ENCODE results near the gene PLEKHG2. TPM values are rescaled to one million over a fixed set of nuclear protein-coding genes. Genes with fewer than 3 reads are reported as not detected.

PLEKHG2 gene
- total RNA-seq, 1 experiment from 2014 or later: 29.0 TPM

GRCh38 chr19:39398297-39398864, 14.1 kb upstream of the PLEKHG2 start:
- Histone ChIP-seq H3K4me2 (ENCODE audit: low read length) (peak overlapping the region; percentile 77), H2AFZ (ENCODE audit: low read depth, low read length, poor library complexity, severe bottlenecking) (no peak overlapping the region), H3K9me2 (ENCODE audit: insufficient read depth) (no peaks in the 10 kb centered on the region), H3K27ac (ENCODE audit: low read depth, low read length) (peak overlapping the region; percentile 91), H3K9me3 (ENCODE audit: control insufficient read depth in 1 of 2, insufficient read depth in 1 of 2, low read depth in 1 of 2, low read length in 2 of 2) (no peaks in the 10 kb centered on the region), H3K27me3 (ENCODE audit: insufficient read depth, low read length) (no peaks in the 10 kb centered on the region), H3K9ac (ENCODE audit: low read length) (peak overlapping the region; percentile 73), H3K36me3 (ENCODE audit: control insufficient read depth in 1 of 2, insufficient read depth in 2 of 2, low read length in 2 of 2) (peaks cover 4 to 5% of the 10 kb centered on the region in 2 experiments; a peak in 2 of 4 replicates), H3K79me2 (ENCODE audit: insufficient read depth, low read length) (peaks cover 3% of the 10 kb centered on the region; the same call in 1 of the 2 replicates), H3K4me3 (replicated peaks in 1 of 2; ENCODE audit: low read depth in 1 of 2, low read length in 2 of 2) (peak overlapping the region in 1 of 2 experiments; percentile 3; a peak in 3 of 4 replicates), H3K4me1 (ENCODE audit: control insufficient read depth in 1 of 2, insufficient read depth in 2 of 2, low read length in 2 of 2) (peaks cover 36 to 65% of the 10 kb centered on the region in 2 experiments), H4K20me1 (ENCODE audit: insufficient read depth) (no peaks in the 10 kb centered on the region)
- RAD21 ChIA-PET (ENCODE audit: low non-redundant PET in 1 of 2, low total read pairs in 2 of 2, uncharacterized antibody in 2 of 2, unreplicated experiment in 2 of 2): interaction anchor here (0.6 to 3.2 kb wide), 5 partner anchors 9 to 13 kb away, joined by 3 to 21 read pairs (median 4); partner anchors contain the start of genes PLEKHG2 (in 2 of the 2) and ZFP36 (in 1 of the 2)
- ATAC-seq (peak; percentile 39), DNase-seq (ENCODE audit: low read depth, low spot score) (peak; percentile 69)
- TSS peak; percentile 44 for BruUV-seq (replicated peaks)
- TF ChIP-seq CBX3 (IDR thresholded peaks at IDR 0.05; ENCODE audit: low read depth) (no peak), CTCF (IDR thresholded peaks at IDR 0.05 in 2 of 3, conservative IDR thresholded peaks at IDR 0.05 in 1 of 3; ENCODE audit: borderline replicate concordance in 1 of 3, insufficient read depth in 1 of 3, low read depth in 2 of 3, low read length in 2 of 3) (no peak), FOSL1 (IDR thresholded peaks at IDR 0.05; ENCODE audit: low read depth) (no peak), POLR2A (IDR thresholded peaks at IDR 0.05; ENCODE audit: borderline replicate concordance, extremely low read depth, insufficient read depth, insufficient read length) (no peak), ATF3 (IDR thresholded peaks at IDR 0.05) (no peak), MAX (IDR thresholded peaks at IDR 0.05) (no peak), POLR2AphosphoS5 (IDR thresholded peaks at IDR 0.05; ENCODE audit: low read depth, low read length) (peak; percentile 38), TCF7L2 (IDR thresholded peaks at IDR 0.05; ENCODE audit: borderline replicate concordance, extremely low read depth, insufficient read depth, insufficient read length) (no peak), SRF (IDR thresholded peaks at IDR 0.05; ENCODE audit: low read depth) (no peak), YY1 (IDR thresholded peaks at IDR 0.05; ENCODE audit: extremely low read depth, insufficient replicate concordance, low read depth, low read length) (peak; percentile 16), JUND (IDR thresholded peaks at IDR 0.05) (no peak), EZH2 (IDR thresholded peaks at IDR 0.05) (no peak), RAD21 (IDR thresholded peaks at IDR 0.05; ENCODE audit: low read depth) (no peak)
- CTCF ChIA-PET: interaction anchor here (0.5 to 3.0 kb wide), 14 partner anchors 8 to 277 kb away, joined by 3 to 51 read pairs (median 5); partner anchors contain the start of genes EID2B, PLEKHG2, SAMD4B and ZFP36
- POLR2A ChIA-PET: interaction anchor here (1.0 to 3.5 kb wide), 5 partner anchors 10 to 43 kb away, joined by 5 to 57 read pairs (median 35); partner anchors contain the start of genes PLEKHG2, RPS16 and ZFP36
- intact Hi-C loops (cut with micrococcal nuclease): no loop called here
